ENCODE data around the gene BCAP31. TPM values are rescaled to one million over a fixed set of nuclear protein-coding genes. Genes with fewer than 3 reads are reported as not detected.
"Not testable (repeated sequence)": the region's sequence is repeated elsewhere in the genome, so short reads cannot be mapped to it uniquely, and the experiment has no call there.

The BCAP31 gene
- total RNA-seq, 4 donors from 2014 or later, result 99.2 to 180 (median 142) TPM

DNA sequence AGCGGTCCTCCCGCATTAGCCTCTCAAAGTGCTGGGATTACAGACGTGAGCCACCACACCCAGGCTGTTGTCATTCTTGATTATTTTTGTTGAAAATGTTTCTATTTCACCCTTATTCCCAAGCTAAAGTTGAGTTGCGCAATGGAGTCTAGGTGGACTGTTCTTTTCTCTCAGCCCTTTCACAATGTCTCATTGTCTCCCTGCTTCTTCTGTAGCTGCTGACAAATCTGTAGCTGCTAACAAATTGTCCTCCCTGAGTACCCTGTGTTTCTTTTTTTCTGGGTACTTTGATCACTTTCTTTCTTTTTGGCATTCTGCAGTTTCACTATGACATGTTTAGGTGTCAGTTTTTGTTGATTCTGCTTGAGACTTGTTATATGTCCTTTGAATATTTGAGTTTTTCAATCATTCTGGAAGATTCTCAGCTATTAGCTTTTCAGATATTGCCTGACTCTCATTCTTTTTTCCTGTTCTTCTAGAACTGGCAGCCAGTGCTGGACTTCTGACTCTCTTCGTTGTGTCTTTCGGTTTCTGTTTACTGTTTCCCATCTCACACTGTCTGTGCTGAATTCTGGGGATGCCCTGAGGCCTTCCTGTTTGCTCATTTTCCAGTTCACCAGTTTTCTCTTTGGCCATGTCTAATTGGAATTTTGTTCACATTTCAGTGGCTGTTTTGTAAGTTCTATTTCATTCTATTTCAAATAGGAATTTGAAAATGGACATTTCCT is 7.1 kb upstream of the BCAP31 start:
- peaks cover 0 to 6% (median 0%) of the 10 kb centered on the region in 3 donors for H3K36me3 ChIP-seq
- no peak overlapping the region for H3K27ac ChIP-seq
- H3K4me1 ChIP-seq, result peaks cover 16 to 31% (median 23%) of the 10 kb centered on the region in 3 donors
- DNase-seq, result no peak
- WGBS, 2 donors, result 60 to 76% methylated on average over 6 of the region's 6 CpGs
- no peaks in the 10 kb centered on the region for H3K9me3 ChIP-seq
- intact Hi-C loops (cut with DNase I), result no loop called here
- H3K4me3 ChIP-seq, result no peak overlapping the region
- TF ChIP-seq, protein P1, sequence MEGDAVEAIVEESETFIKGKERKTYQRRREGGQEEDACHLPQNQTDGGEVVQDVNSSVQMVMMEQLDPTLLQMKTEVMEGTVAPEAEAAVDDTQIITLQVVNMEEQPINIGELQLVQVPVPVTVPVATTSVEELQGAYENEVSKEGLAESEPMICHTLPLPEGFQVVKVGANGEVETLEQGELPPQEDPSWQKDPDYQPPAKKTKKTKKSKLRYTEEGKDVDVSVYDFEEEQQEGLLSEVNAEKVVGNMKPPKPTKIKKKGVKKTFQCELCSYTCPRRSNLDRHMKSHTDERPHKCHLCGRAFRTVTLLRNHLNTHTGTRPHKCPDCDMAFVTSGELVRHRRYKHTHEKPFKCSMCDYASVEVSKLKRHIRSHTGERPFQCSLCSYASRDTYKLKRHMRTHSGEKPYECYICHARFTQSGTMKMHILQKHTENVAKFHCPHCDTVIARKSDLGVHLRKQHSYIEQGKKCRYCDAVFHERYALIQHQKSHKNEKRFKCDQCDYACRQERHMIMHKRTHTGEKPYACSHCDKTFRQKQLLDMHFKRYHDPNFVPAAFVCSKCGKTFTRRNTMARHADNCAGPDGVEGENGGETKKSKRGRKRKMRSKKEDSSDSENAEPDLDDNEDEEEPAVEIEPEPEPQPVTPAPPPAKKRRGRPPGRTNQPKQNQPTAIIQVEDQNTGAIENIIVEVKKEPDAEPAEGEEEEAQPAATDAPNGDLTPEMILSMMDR (IDR thresholded peaks at IDR 0.05), result no peak
- no peak for TF ChIP-seq POLR2A (IDR thresholded peaks at IDR 0.05)
- no peaks in the 10 kb centered on the region for H3K27me3 ChIP-seq

- H3K4me3 ChIP-seq; DNase-seq; H3K9me3 ChIP-seq; H3K36me3 ChIP-seq; H3K27ac ChIP-seq; H3K27me3 ChIP-seq; intact Hi-C loops (cut with DNase I): not testable (repeated sequence)
- peaks cover 25 to 43% (median 35%) of the 10 kb centered on the region in 3 donors for H3K4me1 ChIP-seq
- 88 to 96% methylated on average over 3 to 15 of the region's 23 CpGs for WGBS, 2 donors
Observed at GRCh38 chrX:153730115-153730514, 5.9 kb upstream of the BCAP31 start.

- no peak for DNase-seq
- H3K27ac ChIP-seq, result no peak overlapping the region
- peaks cover 27 to 47% (median 37%) of the 10 kb centered on the region in 3 donors for H3K4me1 ChIP-seq
- WGBS, 2 donors, result 96 to 100% methylated on average over 3 to 4 of the region's 23 CpGs
- H3K36me3 ChIP-seq, result peaks cover 0 to 6% (median 0%) of the 10 kb centered on the region in 3 donors
- intact Hi-C loops (cut with DNase I), result no loop called here
- TF ChIP-seq, protein P1 (IDR thresholded peaks at IDR 0.05), result no peak
- TF ChIP-seq POLR2A (IDR thresholded peaks at IDR 0.05), result no peak
- H3K4me3 ChIP-seq, result no peak overlapping the region
- no peaks in the 10 kb centered on the region for H3K27me3 ChIP-seq
- H3K9me3 ChIP-seq, result no peaks in the 10 kb centered on the region
Observed at GRCh38 chrX:153728951-153729631, 4.9 kb upstream of the BCAP31 start.

DNA sequence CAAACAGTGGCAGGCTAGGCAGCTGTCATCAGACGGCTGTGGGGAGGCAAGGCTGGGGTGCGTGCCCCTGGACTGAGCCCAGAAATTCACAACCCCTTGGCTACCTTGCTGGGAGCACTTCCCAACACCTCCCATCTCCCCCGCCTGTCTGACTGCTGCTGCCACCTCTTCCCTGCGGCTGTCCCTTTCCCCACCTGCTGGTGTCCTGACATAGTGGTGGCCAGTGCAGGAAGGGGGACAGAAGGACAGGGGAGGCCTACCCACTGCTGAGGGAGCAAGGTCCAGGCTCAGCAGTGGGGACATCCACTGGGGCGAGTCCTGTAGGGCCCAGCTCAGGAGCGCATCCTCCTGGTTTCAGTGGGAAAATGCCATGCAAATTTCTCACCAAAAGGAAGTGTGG is 3.9 kb upstream of the BCAP31 start:
- Histone ChIP-seq H3K9me3 (no peaks in the 10 kb centered on the region), H3K4me3 (no peak overlapping the region), H3K4me1 (peaks cover 29 to 49% (median 37%) of the 10 kb centered on the region in 3 donors), H3K27me3 (no peaks in the 10 kb centered on the region), H3K27ac (peak overlapping the region in 3 of 4 donors; percentile 71 to 96 (median 93)), H3K36me3 (peaks cover 0 to 6% (median 0%) of the 10 kb centered on the region in 3 donors)
- TF ChIP-seq, protein P1 (IDR thresholded peaks at IDR 0.05), result no peak
- TF ChIP-seq POLR2A (IDR thresholded peaks at IDR 0.05), result no peak
- WGBS, 2 donors, result 33% methylated on average over 1 of the region's 6 CpGs; no CpG with 5 or more reads in 1 of the 2 donors
- no peak for DNase-seq
- intact Hi-C loops (cut with DNase I), result no loop called here

GRCh38 chrX:153727123-153727931 is 3.1 kb upstream of the BCAP31 start:
- Histone ChIP-seq H3K27me3 (no peaks in the 10 kb centered on the region), H3K4me3 (peak overlapping the region in 3 of 4 donors; percentile 14 to 80 (median 22)), H3K36me3 (peaks cover 0 to 6% (median 0%) of the 10 kb centered on the region in 3 donors), H3K4me1 (peaks cover 33 to 49% (median 33%) of the 10 kb centered on the region in 3 donors), H3K27ac (peak overlapping the region; percentile 70 to 96 (median 82)), H3K9me3 (no peaks in the 10 kb centered on the region)
- no peak for TF ChIP-seq POLR2A (IDR thresholded peaks at IDR 0.05)
- TF ChIP-seq, protein P1 (IDR thresholded peaks at IDR 0.05), result no peak
- WGBS, 2 donors, result 49% methylated on average over 10 of the region's 23 CpGs; no CpG with 5 or more reads in 1 of the 2 donors
- no peak for DNase-seq
- intact Hi-C loops (cut with DNase I), result no loop called here
